NOMO-1 treated with DMSO at 0.1 percent for 48 hours (cell line): ENCODE measurements around the gene OGFR.
A peak's percentile ranks its signal among the peaks of the same experiment; 100 is the strongest.

ENCODE experiments used
- DNase-seq: peaks from one replicate; lab custom pipeline; 2025; ENCODE audit not compliant: unreplicated experiment; lab: John Stamatoyannopoulos, UW

Gene OGFR

GRCh38 chr20:62824476-62825332 lies 20.1 kb downstream of the OGFR start:
- DNase-seq: peak; percentile 80

GRCh38 chr20:62825333-62825985 lies 20.8 kb downstream of the OGFR start:
- DNase-seq: no peak

GRCh38 chr20:62825986-62826645 lies 21.5 kb downstream of the OGFR start:
- no peak for DNase-seq

- no peak for DNase-seq
Observed at GRCh38 chr20:62826646-62827310, 22.1 kb downstream of the OGFR start.

GRCh38 chr20:62827311-62828038 lies 22.8 kb downstream of the OGFR start:
- no peak for DNase-seq

GRCh38 chr20:62828051-62828450 lies 23.4 kb downstream of the OGFR start:
- no peak for DNase-seq

- DNase-seq: no peak
Observed at GRCh38 chr20:62828511-62829230, 24.0 kb downstream of the OGFR start.

- no peak for DNase-seq
Observed at GRCh38 chr20:62829231-62830230, 24.9 kb downstream of the OGFR start.

GRCh38 chr20:62830251-62830650 lies 25.6 kb downstream of the OGFR start:
- no peak for DNase-seq

- DNase-seq: peak; percentile 76
Observed at GRCh38 chr20:62830821-62831220, 26.2 kb downstream of the OGFR start.

GRCh38 chr20:62831361-62831788 lies 26.7 kb downstream of the OGFR start:
- no peak for DNase-seq

- DNase-seq: no peak
Observed at GRCh38 chr20:62831854-62832211, 27.2 kb downstream of the OGFR start.

GRCh38 chr20:62832212-62832922 lies 27.7 kb downstream of the OGFR start:
- DNase-seq: peak; percentile 95

GRCh38 chr20:62832951-62833391 lies 28.3 kb downstream of the OGFR start:
- peak; percentile 86 for DNase-seq

- DNase-seq: no peak
Observed at GRCh38 chr20:62834967-62835730, 30.5 kb downstream of the OGFR start.

- no peak for DNase-seq
Observed at GRCh38 chr20:62835931-62836861, 31.6 kb downstream of the OGFR start.
